ENCODE results near the gene GRM4. TPM values are rescaled to one million over a fixed set of nuclear protein-coding genes. Genes with fewer than 3 reads are reported as not detected.

Gene GRM4
- total RNA-seq, 1 donor from 2014 or later: 0.29 TPM

DNA sequence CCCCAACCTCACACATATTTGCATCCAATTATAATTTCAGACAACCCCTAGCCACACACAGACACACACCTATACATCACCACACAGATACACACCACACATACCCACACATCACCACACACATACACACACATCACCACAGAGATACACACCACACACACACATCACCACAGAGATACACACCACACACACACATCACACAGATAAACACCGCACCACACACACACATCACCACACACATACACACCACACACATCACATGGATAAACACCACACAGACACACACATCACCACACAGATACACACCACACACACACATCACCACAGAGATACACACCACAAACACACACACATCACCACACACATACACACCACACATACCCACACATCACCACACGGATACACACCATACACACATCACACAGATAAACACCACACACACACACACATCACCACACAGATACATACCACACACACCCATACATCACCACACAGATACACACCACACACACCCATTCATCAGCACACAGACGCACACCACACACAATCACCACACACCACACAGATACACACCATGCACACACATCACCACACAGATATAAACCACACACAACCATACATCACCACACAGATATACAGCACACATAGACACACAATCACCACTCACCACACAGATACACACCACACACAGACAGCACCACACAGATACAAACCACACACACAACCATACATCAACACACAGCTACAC is 74.6 kb downstream of the GRM4 start:
- peaks cover 10% of the 10 kb centered on the region for H3K27me3 ChIP-seq

DNA sequence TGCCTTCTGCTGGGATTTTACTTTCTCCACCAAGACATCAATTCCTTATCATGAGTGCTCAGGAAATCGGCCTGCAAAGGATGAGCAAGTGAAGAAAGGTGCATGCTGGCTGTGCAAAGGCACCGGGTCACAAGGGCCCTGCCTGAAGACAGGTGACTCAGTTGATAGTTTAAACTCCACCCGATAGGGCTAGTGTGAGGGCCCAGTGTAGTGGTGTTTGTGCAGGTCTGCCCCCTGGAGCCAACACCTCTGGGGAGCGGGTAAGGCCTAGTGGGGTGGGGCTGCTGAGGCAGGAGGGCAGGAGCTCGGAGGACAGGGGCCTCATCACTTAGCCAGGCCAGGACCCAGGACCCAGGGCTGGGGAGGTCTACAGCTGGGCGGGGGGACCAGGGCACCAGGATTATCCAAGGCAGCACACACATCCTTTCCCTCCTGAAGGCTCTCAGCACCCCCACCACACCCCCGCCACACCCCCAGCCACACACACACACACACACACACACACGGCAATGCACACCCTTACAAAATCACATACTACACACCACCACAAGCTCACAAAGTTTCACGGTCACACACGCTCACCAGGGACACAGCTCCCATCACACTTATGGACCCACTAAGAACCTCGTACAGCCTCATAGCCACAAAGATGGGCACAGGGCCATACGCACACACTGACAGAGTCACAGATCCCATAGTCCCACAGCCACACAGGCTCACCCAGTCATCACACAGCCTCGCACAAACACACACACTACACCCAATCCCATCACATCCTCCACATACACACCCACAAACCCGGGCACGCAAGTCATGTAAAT is 75.4 kb downstream of the GRM4 start:
- H3K4me1 ChIP-seq: peaks cover 3% of the 10 kb centered on the region
- H3K9me3 ChIP-seq: no peaks in the 10 kb centered on the region
- ATAC-seq (no peak), DNase-seq (no peak)
- TF ChIP-seq, protein P1, sequence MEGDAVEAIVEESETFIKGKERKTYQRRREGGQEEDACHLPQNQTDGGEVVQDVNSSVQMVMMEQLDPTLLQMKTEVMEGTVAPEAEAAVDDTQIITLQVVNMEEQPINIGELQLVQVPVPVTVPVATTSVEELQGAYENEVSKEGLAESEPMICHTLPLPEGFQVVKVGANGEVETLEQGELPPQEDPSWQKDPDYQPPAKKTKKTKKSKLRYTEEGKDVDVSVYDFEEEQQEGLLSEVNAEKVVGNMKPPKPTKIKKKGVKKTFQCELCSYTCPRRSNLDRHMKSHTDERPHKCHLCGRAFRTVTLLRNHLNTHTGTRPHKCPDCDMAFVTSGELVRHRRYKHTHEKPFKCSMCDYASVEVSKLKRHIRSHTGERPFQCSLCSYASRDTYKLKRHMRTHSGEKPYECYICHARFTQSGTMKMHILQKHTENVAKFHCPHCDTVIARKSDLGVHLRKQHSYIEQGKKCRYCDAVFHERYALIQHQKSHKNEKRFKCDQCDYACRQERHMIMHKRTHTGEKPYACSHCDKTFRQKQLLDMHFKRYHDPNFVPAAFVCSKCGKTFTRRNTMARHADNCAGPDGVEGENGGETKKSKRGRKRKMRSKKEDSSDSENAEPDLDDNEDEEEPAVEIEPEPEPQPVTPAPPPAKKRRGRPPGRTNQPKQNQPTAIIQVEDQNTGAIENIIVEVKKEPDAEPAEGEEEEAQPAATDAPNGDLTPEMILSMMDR (IDR thresholded peaks at IDR 0.05): no peak
- no peaks in the 10 kb centered on the region for H3K36me3 ChIP-seq
- no peak overlapping the region for H3K4me3 ChIP-seq
- no peak overlapping the region for H3K27ac ChIP-seq
- intact Hi-C loops (cut with DNase I): no loop called here
- H3K27me3 ChIP-seq: peaks cover 11% of the 10 kb centered on the region

More for the DNA sequence above, 74.6 kb downstream of the GRM4 start:
- Histone ChIP-seq H3K4me3 (no peak overlapping the region), H3K36me3 (no peaks in the 10 kb centered on the region), H3K27ac (no peak overlapping the region), H3K4me1 (no peaks in the 10 kb centered on the region), H3K9me3 (no peaks in the 10 kb centered on the region)
- DNase-seq (no peak), ATAC-seq (no peak)
- TF ChIP-seq, protein P1 (IDR thresholded peaks at IDR 0.05): no peak
- intact Hi-C loops (cut with DNase I): no loop called here

DNA sequence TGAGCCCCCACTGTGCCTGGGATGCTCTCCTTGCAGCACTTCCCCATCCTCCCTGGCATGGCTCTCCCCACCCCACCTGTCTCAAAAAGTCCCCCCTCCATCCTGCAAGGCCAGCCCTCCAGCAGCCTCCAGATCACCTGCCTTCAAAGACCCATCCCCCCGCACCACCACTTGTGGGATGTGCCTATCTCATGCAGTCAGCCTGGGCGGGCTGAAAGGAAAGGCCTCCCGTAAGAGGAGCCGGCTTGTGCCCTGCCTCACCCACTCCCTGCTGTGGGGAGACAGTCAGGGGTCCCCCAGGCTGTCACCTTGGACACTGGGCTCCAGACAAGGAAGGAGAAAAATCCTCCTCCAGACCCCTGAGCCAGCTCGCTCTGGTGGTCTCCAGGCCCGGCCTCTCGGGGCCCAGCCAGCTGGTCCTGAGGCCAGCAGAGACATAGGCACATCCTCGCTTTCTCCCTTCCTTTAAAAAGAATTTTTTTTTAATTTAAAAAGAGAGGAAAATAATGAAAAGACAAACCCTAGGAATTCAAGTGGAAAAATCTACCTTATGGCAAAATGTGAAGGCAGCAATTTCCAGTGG is 77.3 kb downstream of the GRM4 start:
- TF ChIP-seq, protein P1 (IDR thresholded peaks at IDR 0.05): no peak
- ATAC-seq: no peak
- no peaks in the 10 kb centered on the region for H3K36me3 ChIP-seq
- intact Hi-C loops (cut with DNase I): no loop called here
- no peak overlapping the region for H3K4me3 ChIP-seq
- DNase-seq: no peak
- peaks cover 3% of the 10 kb centered on the region for H3K4me1 ChIP-seq
- peaks cover 18% of the 10 kb centered on the region for H3K27me3 ChIP-seq
- no peak overlapping the region for H3K27ac ChIP-seq
- H3K9me3 ChIP-seq: no peaks in the 10 kb centered on the region

DNA sequence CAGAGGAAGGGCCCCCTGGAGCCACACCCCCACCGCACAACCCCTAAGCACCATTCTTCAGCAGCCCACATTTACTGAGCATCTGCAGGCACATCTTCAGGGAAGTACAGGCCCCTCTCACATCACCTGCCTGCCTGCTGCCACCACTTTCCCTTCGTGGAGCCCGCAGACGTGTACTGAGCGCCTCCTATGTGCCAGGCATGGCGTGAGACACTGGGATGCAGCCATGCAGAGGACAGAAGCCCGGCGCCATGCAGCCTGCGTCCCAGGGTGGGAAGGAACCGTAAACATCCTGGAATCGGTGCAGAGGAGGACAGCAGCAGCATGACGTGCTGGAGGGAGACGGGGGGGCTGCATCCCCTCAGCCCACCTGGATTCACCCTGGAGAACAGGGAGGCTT is 78.1 kb downstream of the GRM4 start:
- TF ChIP-seq, protein P1 (IDR thresholded peaks at IDR 0.05): no peak

DNA sequence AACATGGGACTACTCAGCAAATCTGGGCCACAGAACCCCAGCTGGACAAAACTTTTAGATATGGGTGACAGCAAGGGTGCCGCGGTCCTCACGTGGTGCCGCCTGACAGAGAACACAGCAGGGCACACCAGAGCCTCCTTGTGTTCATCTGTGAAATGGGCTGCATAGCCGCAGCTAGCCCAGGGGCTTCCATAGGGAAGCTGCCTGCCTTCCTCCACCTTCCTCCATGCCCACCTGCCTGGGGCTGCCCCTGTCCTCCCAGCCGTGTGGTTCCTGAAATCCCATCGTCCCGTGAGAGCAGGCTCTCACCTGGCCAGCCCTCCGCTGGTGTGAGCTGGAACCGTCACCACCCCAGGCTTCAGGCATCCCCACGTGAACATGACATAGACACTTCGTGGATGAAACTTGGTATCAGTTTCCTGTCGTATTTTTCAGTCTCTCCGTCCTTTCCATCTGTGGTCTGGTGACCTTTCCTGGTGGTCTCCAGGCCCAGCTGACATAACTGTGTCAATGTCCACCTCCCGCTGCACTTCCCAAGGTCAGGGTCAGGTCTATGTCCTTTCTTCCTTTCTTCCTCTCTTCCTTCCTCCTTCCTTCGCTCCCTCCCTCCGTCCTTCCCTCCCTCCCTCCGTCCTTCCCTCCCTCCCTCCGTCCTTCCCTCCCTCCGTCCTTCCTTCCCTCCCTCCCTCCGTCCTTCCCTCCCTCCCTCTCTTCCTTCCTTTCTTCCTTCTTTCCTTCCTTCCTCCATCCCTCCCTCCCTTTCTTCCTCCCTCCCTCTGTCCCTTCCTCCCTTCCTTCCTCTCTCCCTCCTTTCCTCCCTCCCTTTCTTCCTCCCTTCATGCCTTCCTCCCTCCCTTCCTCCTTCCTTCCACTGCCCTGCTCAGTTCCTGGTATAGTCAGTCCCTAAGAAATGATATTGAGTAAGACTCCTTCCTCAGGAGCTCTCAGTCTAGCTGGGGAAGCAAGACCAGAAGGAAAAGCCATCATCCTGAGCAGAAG is 78.8 kb downstream of the GRM4 start:
- intact Hi-C loops (cut with DNase I): no loop called here
- Histone ChIP-seq H3K4me3 (no peak overlapping the region), H3K36me3 (no peaks in the 10 kb centered on the region), H3K4me1 (peaks cover 3% of the 10 kb centered on the region), H3K9me3 (no peaks in the 10 kb centered on the region), H3K27me3 (peaks cover 18% of the 10 kb centered on the region), H3K27ac (no peak overlapping the region)
- DNase-seq: no peak
- TF ChIP-seq, protein P1 (IDR thresholded peaks at IDR 0.05): no peak
- ATAC-seq: no peak

More for the DNA sequence above, 78.1 kb downstream of the GRM4 start:
- no peak overlapping the region for H3K4me3 ChIP-seq
- no peaks in the 10 kb centered on the region for H3K9me3 ChIP-seq
- peaks cover 3% of the 10 kb centered on the region for H3K4me1 ChIP-seq
- H3K27ac ChIP-seq: no peak overlapping the region
- no peaks in the 10 kb centered on the region for H3K36me3 ChIP-seq
- intact Hi-C loops (cut with DNase I): no loop called here
- H3K27me3 ChIP-seq: peaks cover 18% of the 10 kb centered on the region
- DNase-seq (no peak), ATAC-seq (no peak)

Data from upper lobe of right lung (tissue), 1 donor.